GM10248 (cell line): ENCODE measurements around the gene CBLN1.
"Not testable (repeated sequence)": the region's sequence is repeated elsewhere in the genome, so short reads cannot be mapped to it uniquely, and the experiment has no call there.

ENCODE experiments used
- CTCF ChIA-PET: fragments of 300-600 bp; sonication (Branson Sonifier 250); formaldehyde crosslinking; extraction: SDS; loops from one replicate; lab custom pipeline; 2021; ENCODE audit warnings: antibody characterized with exemption; lab: Yijun Ruan, JAX
- POLR2A ChIA-PET: fragments of 350-650 bp; sonication (Branson Sonifier 250); formaldehyde crosslinking; extraction: SDS; loops from one replicate; lab custom pipeline; 2020; ENCODE audit warnings: antibody characterized with exemption; lab: Yijun Ruan, JAX
- DNase-seq: peaks from one replicate; pipeline ENCODE4 v3.0.0; 2012; ENCODE audit errors: extremely low spot score
- CTCF ChIP-seq: IDR thresholded peaks from 2 replicates; pipeline ENCODE4 v1.5.1; 2012; ENCODE audit warnings: mild to moderate bottlenecking, low read depth; ENCODE audit errors: extremely low read depth, missing control alignments, control extremely low read depth

CBLN1 gene

GRCh38 chr16:49260956-49261530 lies 20.6 kb downstream of the CBLN1 start:
- POLR2A ChIA-PET, result no interaction called here
- CTCF ChIA-PET, result interaction anchor here (0.7 to 1.2 kb wide), 2 partner anchors 10 kb away, joined by 3 read pairs; no protein-coding TSS in a partner anchor
- DNase-seq, result no peak
- no peak for TF ChIP-seq CTCF

- TF ChIP-seq CTCF, result no peak
- POLR2A ChIA-PET, result no interaction called here
- CTCF ChIA-PET, result no interaction called here
- no peak for DNase-seq
Observed at GRCh38 chr16:49260253-49260652, 21.4 kb downstream of the CBLN1 start.

GRCh38 chr16:49259330-49259729 lies 22.3 kb downstream of the CBLN1 start:
- ChIA-PET POLR2A (no interaction called here), CTCF (no interaction called here)
- TF ChIP-seq CTCF, result no peak
- DNase-seq, result no peak

- no peak for DNase-seq
- ChIA-PET POLR2A (no interaction called here), CTCF (interaction anchor here (1.6 kb wide), 1 partner anchor 11 kb away, joined by 3 read pairs; no protein-coding TSS in a partner anchor)
- TF ChIP-seq CTCF, result no peak
Observed at GRCh38 chr16:49250689-49251088, 30.9 kb downstream of the CBLN1 start.

- ChIA-PET CTCF (no interaction called here), POLR2A (no interaction called here)
- DNase-seq, result no peak
- TF ChIP-seq CTCF, result no peak
Observed at GRCh38 chr16:49248227-49248626, 33.4 kb downstream of the CBLN1 start.

- ChIA-PET CTCF (no interaction called here), POLR2A (no interaction called here)
- TF ChIP-seq CTCF, result no peak
- no peak for DNase-seq
Observed at GRCh38 chr16:49236216-49236615, 45.4 kb downstream of the CBLN1 start.

- DNase-seq, CTCF ChIA-PET, POLR2A ChIA-PET: not testable (repeated sequence)
Observed at GRCh38 chr16:49228335-49228734, 53.3 kb downstream of the CBLN1 start.
